ENCODE measurements around the gene TAOK1.

- TF ChIP-seq CTCF (IDR thresholded peaks at IDR 0.05 in 2 of 3, conservative IDR thresholded peaks at IDR 0.05 in 1 of 3; ENCODE audit: control insufficient read depth in 2 of 3, extremely low read depth in 1 of 3, insufficient read depth in 1 of 3, low read depth in 3 of 3, low read length in 3 of 3) (no peak), SREBF2 (IDR thresholded peaks at IDR 0.05; ENCODE audit: low read length) (no peak), POLR2AphosphoS5 (IDR thresholded peaks at IDR 0.05; ENCODE audit: low read length) (no peak), SKIL (IDR thresholded peaks at IDR 0.05; ENCODE audit: low read depth, poor library complexity, severe bottlenecking) (no peak), NR2C1 (IDR thresholded peaks at IDR 0.05) (no peak), NR2C2 (IDR thresholded peaks at IDR 0.05; ENCODE audit: borderline replicate concordance, control insufficient read depth, insufficient read length, low read depth) (no peak), RELA (IDR thresholded peaks at IDR 0.05; ENCODE audit: borderline replicate concordance, partially characterized antibody) (no peak), NBN (IDR thresholded peaks at IDR 0.05) (no peak), NFIC (IDR thresholded peaks at IDR 0.05; ENCODE audit: low read depth, low read length) (no peak), SIN3A (IDR thresholded peaks at IDR 0.05; ENCODE audit: low read depth, low read length) (no peak), ETV6 (conservative IDR thresholded peaks at IDR 0.05 in 1 of 2, IDR thresholded peaks at IDR 0.05 in 1 of 2; ENCODE audit: borderline replicate concordance in 1 of 2, low read depth in 1 of 2) (no peak), DPF2 (IDR thresholded peaks at IDR 0.05) (no peak), CREM (IDR thresholded peaks at IDR 0.05; ENCODE audit: low read depth) (no peak), ATF2 (IDR thresholded peaks at IDR 0.05; ENCODE audit: low read length) (no peak)
These were observed 197.4 kb downstream of the TAOK1 start for GRCh38 chr17:29587591-29587990.

Data from GM12878 (cell line).